HFF-Myc (cell line): ENCODE results near the gene CD96.

Experiments
- DNase-seq: peaks from one replicate; pipeline ENCODE4 v3.0.0-alpha.2; 2011; ENCODE audit warnings: low read depth; ENCODE audit errors: extremely low read depth
- H3K4me3 ChIP-seq: replicated peaks from 2 replicates; pipeline ENCODE4 v1.5.1; 2011; ENCODE audit warnings: low read depth, mild to moderate bottlenecking, control low read depth, low read length
- TF ChIP-seq, protein P1 (sequence below): IDR thresholded peaks from 2 replicates; pipeline ENCODE4 v1.5.1; 2012; ENCODE audit warnings: mild to moderate bottlenecking, low read depth, low read length, control low read depth; ENCODE audit errors: missing control alignments

The CD96 gene

GRCh38 chr3:111605018-111605417 lies 63.0 kb downstream of the CD96 start:
- H3K4me3 ChIP-seq: no peak overlapping the region
- no peak for DNase-seq
- TF ChIP-seq, protein P1, sequence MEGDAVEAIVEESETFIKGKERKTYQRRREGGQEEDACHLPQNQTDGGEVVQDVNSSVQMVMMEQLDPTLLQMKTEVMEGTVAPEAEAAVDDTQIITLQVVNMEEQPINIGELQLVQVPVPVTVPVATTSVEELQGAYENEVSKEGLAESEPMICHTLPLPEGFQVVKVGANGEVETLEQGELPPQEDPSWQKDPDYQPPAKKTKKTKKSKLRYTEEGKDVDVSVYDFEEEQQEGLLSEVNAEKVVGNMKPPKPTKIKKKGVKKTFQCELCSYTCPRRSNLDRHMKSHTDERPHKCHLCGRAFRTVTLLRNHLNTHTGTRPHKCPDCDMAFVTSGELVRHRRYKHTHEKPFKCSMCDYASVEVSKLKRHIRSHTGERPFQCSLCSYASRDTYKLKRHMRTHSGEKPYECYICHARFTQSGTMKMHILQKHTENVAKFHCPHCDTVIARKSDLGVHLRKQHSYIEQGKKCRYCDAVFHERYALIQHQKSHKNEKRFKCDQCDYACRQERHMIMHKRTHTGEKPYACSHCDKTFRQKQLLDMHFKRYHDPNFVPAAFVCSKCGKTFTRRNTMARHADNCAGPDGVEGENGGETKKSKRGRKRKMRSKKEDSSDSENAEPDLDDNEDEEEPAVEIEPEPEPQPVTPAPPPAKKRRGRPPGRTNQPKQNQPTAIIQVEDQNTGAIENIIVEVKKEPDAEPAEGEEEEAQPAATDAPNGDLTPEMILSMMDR: no peak

GRCh38 chr3:111605493-111605892 lies 63.5 kb downstream of the CD96 start:
- H3K4me3 ChIP-seq: no peak overlapping the region
- TF ChIP-seq, protein P1: no peak
- DNase-seq: no peak

GRCh38 chr3:111607240-111607920 lies 65.4 kb downstream of the CD96 start:
- no peak overlapping the region for H3K4me3 ChIP-seq
- no peak for DNase-seq
- TF ChIP-seq, protein P1: no peak

DNA sequence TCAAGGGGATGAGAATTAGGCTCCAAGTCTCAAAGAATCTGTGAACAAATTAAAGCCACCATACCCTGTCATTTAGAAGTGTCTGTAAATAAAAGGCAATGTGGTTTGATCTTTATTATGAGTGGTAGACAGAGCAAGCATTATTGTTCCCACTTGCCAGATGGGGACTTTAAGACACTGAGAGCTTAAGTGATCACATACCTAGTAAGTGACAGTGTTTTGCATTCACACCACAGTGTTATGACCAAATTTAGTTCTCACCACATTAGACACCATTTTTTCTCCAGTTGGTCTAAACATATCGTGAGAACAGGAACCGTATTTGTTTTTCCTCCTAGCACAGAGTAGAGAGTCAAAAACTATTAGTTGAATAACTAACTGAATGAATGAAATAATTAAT lies 66.4 kb downstream of the CD96 start:
- DNase-seq: no peak
- no peak overlapping the region for H3K4me3 ChIP-seq
- TF ChIP-seq, protein P1: no peak

- TF ChIP-seq, protein P1: no peak
- H3K4me3 ChIP-seq: no peak overlapping the region
Measured at GRCh38 chr3:111609700-111610099, 67.7 kb downstream of the CD96 start.

DNA sequence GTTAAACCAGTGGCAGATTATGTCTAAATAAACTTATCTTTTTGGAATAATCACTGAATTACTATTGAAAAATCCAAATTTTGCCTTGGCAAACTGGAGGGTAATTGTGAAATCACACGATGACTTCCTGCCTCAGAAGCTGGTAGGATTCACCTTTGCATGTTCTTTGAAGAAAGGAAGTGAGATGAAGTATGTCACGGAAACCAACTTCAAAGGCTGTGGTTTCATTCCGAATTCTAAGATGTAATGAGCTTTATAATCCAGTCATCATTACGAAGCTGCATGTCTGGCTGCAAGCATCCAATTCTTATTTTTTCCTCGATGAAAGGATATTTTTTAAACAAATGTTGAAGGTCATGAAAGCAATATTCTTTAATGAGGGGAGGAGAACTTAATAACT lies 68.2 kb downstream of the CD96 start:
- no peak overlapping the region for H3K4me3 ChIP-seq
- DNase-seq: no peak
- TF ChIP-seq, protein P1: no peak

More at GRCh38 chr3:111609700-111610099, 67.7 kb downstream of the CD96 start:
- DNase-seq: no peak

DNA sequence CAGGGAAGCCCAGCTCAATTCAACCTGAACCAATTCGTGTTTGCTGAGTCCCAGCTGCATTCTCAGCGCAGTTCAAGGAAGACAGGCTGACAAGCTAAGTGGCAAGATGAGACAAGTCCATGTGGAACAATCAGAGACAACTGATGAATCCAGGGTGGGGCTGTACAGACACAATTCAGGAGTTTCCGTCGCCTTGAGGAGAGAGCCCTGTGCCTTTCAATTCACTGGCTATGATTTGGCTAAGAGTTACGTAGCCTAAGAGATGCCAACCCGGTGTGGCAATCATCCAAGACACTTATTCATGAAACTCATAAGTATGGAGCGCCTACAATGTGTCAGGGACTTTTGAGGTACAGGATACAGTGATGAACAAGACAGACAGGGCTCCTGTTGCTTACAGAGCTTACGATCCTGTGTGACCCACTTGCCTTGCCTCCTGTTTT lies 68.6 kb downstream of the CD96 start:
- no peak for DNase-seq
- TF ChIP-seq, protein P1: no peak
- no peak overlapping the region for H3K4me3 ChIP-seq
